Measurements from ENCODE around the gene FKBP7. TPM values are rescaled to one million over a fixed set of nuclear protein-coding genes. Genes with fewer than 3 reads are reported as not detected.
"Not testable (repeated sequence)": the region's sequence is repeated elsewhere in the genome, so short reads cannot be mapped to it uniquely, and the experiment has no call there.

FKBP7 gene
- 28.1 and 47.0 TPM in 2 replicates for total RNA-seq (ENCODE audit: low replicate concordance)

GRCh38 chr2:178478439-178479274, at the start of gene FKBP7:
Gene FKBP7 (minus strand): TSS chr2:178478600. CDS start chr2:178478499, 101 bp downstream.
- Histone ChIP-seq H3K4me1 (peaks cover 23% of the 10 kb centered on the region), H3K9me3 (ENCODE audit: low read depth) (no peaks in the 10 kb centered on the region), H3K4me2 (peak within 1 kb of the TSS; percentile 94), H3K27ac (peak within 1 kb of the TSS; percentile 10), H3K4me3 (peak within 1 kb of the TSS; percentile 90), H2AFZ (replicated peaks) (peak within 1 kb of the TSS; percentile 96), H3F3A (ENCODE audit: low read depth) (peaks cover 22% of the 10 kb centered on the region), H3K36me3 (no peaks in the 10 kb centered on the region), H3K27me3 (peaks cover 7% of the 10 kb centered on the region), H4K20me1 (ENCODE audit: low read depth) (peaks cover 17% of the 10 kb centered on the region), H3K9ac (peak within 1 kb of the TSS; percentile 30), H3K79me2 (ENCODE audit: low read depth) (peaks cover 53% of the 10 kb centered on the region)
- H3K27ac Mint-ChIP-seq: peak within 1 kb of the TSS; percentile 94
- H3K4me3 Mint-ChIP-seq: peak within 1 kb of the TSS; percentile 92
- no peaks in the 10 kb centered on the region for H3K9me3 Mint-ChIP-seq
- peaks cover 25% of the 10 kb centered on the region for H3K4me1 Mint-ChIP-seq
- H3K27me3 Mint-ChIP-seq (ENCODE audit: insufficient read depth, low read depth): no peaks in the 10 kb centered on the region
- peak; percentile 94 for DNase-seq (ENCODE audit: low spot score)
- H3K36me3 Mint-ChIP-seq: no peaks in the 10 kb centered on the region
- no peak for TF ChIP-seq EZH2 (IDR thresholded peaks at IDR 0.05)
- TF ChIP-seq CTCF (IDR thresholded peaks at IDR 0.05): peak; percentile 66
- TF ChIP-seq EZH2phosphoT487 (IDR thresholded peaks at IDR 0.05): peak; percentile 12

- no peak overlapping the region for H2AFZ ChIP-seq (replicated peaks)
- no peaks in the 10 kb centered on the region for H3K9me3 ChIP-seq (ENCODE audit: low read depth)
- H3K9me3 Mint-ChIP-seq: peaks cover 4% of the 10 kb centered on the region
- no peak overlapping the region for H3K27ac Mint-ChIP-seq
- H3K27me3 Mint-ChIP-seq (ENCODE audit: insufficient read depth, low read depth): no peaks in the 10 kb centered on the region
- no peak overlapping the region for H3K27ac ChIP-seq
- H3K4me2 ChIP-seq: no peak overlapping the region
- no peaks in the 10 kb centered on the region for H3F3A ChIP-seq (ENCODE audit: low read depth)
- no peak overlapping the region for H3K4me3 Mint-ChIP-seq
- peaks cover 91% of the 10 kb centered on the region for H3K79me2 ChIP-seq (ENCODE audit: low read depth)
- H3K36me3 ChIP-seq: no peaks in the 10 kb centered on the region
- peaks cover 11% of the 10 kb centered on the region for H3K4me1 Mint-ChIP-seq
- TF ChIP-seq CTCF (IDR thresholded peaks at IDR 0.05) (no peak), EZH2 (IDR thresholded peaks at IDR 0.05) (no peak), EZH2phosphoT487 (IDR thresholded peaks at IDR 0.05) (no peak)
- H3K36me3 Mint-ChIP-seq: peaks cover 31% of the 10 kb centered on the region
- no peak for DNase-seq (ENCODE audit: low spot score)
- H3K27me3 ChIP-seq: no peaks in the 10 kb centered on the region
- peaks cover 13% of the 10 kb centered on the region for H4K20me1 ChIP-seq (ENCODE audit: low read depth)
- H3K9ac ChIP-seq: no peak overlapping the region
- no peak overlapping the region for H3K4me3 ChIP-seq
- H3K4me1 ChIP-seq: peaks cover 5% of the 10 kb centered on the region
Measured at GRCh38 chr2:178527592-178527991, 49.2 kb upstream of the FKBP7 start.

- Histone ChIP-seq H3K4me2 (no peak overlapping the region), H3K27me3 (no peaks in the 10 kb centered on the region), H3K27ac (no peak overlapping the region), H2AFZ (replicated peaks) (no peak overlapping the region), H3K36me3 (no peaks in the 10 kb centered on the region), H3K4me1 (peaks cover 5% of the 10 kb centered on the region), H3F3A (ENCODE audit: low read depth) (no peaks in the 10 kb centered on the region), H3K9ac (no peak overlapping the region), H4K20me1 (ENCODE audit: low read depth) (peaks cover 13% of the 10 kb centered on the region), H3K9me3 (ENCODE audit: low read depth) (no peaks in the 10 kb centered on the region), H3K4me3 (no peak overlapping the region), H3K79me2 (ENCODE audit: low read depth) (peaks cover 79% of the 10 kb centered on the region)
- DNase-seq (ENCODE audit: low spot score): no peak
- TF ChIP-seq EZH2 (IDR thresholded peaks at IDR 0.05): no peak
- H3K27ac Mint-ChIP-seq: no peak overlapping the region
- peaks cover 11% of the 10 kb centered on the region for H3K4me1 Mint-ChIP-seq
- peaks cover 6% of the 10 kb centered on the region for H3K9me3 Mint-ChIP-seq
- H3K36me3 Mint-ChIP-seq: peaks cover 20% of the 10 kb centered on the region
- no peak overlapping the region for H3K4me3 Mint-ChIP-seq
- H3K27me3 Mint-ChIP-seq (ENCODE audit: insufficient read depth, low read depth): peaks cover 3% of the 10 kb centered on the region
Measured at GRCh38 chr2:178526256-178526655, 47.9 kb upstream of the FKBP7 start.

- not testable (repeated sequence) for H3K27me3 Mint-ChIP-seq (ENCODE audit: insufficient read depth, low read depth); H3K4me3 ChIP-seq; H3K9me3 Mint-ChIP-seq; H3F3A ChIP-seq (ENCODE audit: low read depth); H3K9ac ChIP-seq; H3K9me3 ChIP-seq (ENCODE audit: low read depth); H3K27ac Mint-ChIP-seq; H2AFZ ChIP-seq (replicated peaks); H3K36me3 ChIP-seq; H3K27me3 ChIP-seq; DNase-seq (ENCODE audit: low spot score); H3K4me1 ChIP-seq; H3K4me2 ChIP-seq; H3K27ac ChIP-seq
- H3K79me2 ChIP-seq (ENCODE audit: low read depth): peaks cover 71% of the 10 kb centered on the region
- peaks cover 11% of the 10 kb centered on the region for H3K4me1 Mint-ChIP-seq
- H3K4me3 Mint-ChIP-seq: peak overlapping the region; percentile 54
- H4K20me1 ChIP-seq (ENCODE audit: low read depth): peaks cover 13% of the 10 kb centered on the region
- H3K36me3 Mint-ChIP-seq: peaks cover 12% of the 10 kb centered on the region
Measured at GRCh38 chr2:178525460-178525859, 47.1 kb upstream of the FKBP7 start.

- H3F3A ChIP-seq (ENCODE audit: low read depth); H3K9ac ChIP-seq; H3K27ac Mint-ChIP-seq; H3K4me3 ChIP-seq; H3K27me3 ChIP-seq; H3K9me3 Mint-ChIP-seq; H3K36me3 ChIP-seq; H3K4me1 ChIP-seq; H3K4me3 Mint-ChIP-seq; H2AFZ ChIP-seq (replicated peaks); H3K4me2 ChIP-seq; H3K36me3 Mint-ChIP-seq; H3K27me3 Mint-ChIP-seq (ENCODE audit: insufficient read depth, low read depth); H3K9me3 ChIP-seq (ENCODE audit: low read depth); DNase-seq (ENCODE audit: low spot score); H3K27ac ChIP-seq: not testable (repeated sequence)
- peaks cover 66% of the 10 kb centered on the region for H3K79me2 ChIP-seq (ENCODE audit: low read depth)
- peaks cover 11% of the 10 kb centered on the region for H3K4me1 Mint-ChIP-seq
- H4K20me1 ChIP-seq (ENCODE audit: low read depth): peaks cover 13% of the 10 kb centered on the region
Measured at GRCh38 chr2:178525010-178525409, 46.6 kb upstream of the FKBP7 start.

All from neural progenitor cell (in vitro differentiated cells).